NT2/D1 (cell line): ENCODE results near the gene DNAJC22.
"Not testable (repeated sequence)": the region's sequence is repeated elsewhere in the genome, so short reads cannot be mapped to it uniquely, and the experiment has no call there.

Source experiments
- DNase-seq: peaks from one replicate; pipeline ENCODE4 v3.0.0-alpha.2; 2011; ENCODE audit warnings: low read depth, low spot score
- H3K27me3 ChIP-seq: 2 replicates; pipeline ENCODE4 v1.6.0; 2011; ENCODE audit warnings: mild to moderate bottlenecking; ENCODE audit not compliant: insufficient read length, insufficient read depth
- H3K36me3 ChIP-seq: 2 replicates; pipeline ENCODE4 v1.6.1; 2011; ENCODE audit warnings: mild to moderate bottlenecking, low read length, mixed read lengths; ENCODE audit not compliant: insufficient read depth, insufficient read length
- H3K4me1 ChIP-seq: 2 replicates; pipeline ENCODE4 v1.5.1; 2011; ENCODE audit not compliant: insufficient read depth, insufficient read length
- H3K4me3 ChIP-seq: 2 replicates; pipeline ENCODE4 v1.5.1; 2011; ENCODE audit warnings: low read depth; ENCODE audit not compliant: insufficient read length
- H3K9ac ChIP-seq: 2 replicates; pipeline ENCODE4 v1.6.0; 2011; ENCODE audit warnings: low read depth; ENCODE audit not compliant: insufficient read length
- H3K9me3 ChIP-seq: 2 replicates; pipeline ENCODE4 v1.5.1; 2011; ENCODE audit warnings: mild to moderate bottlenecking, low read length; ENCODE audit not compliant: insufficient read depth
- SUZ12 ChIP-seq: IDR thresholded peaks from 2 replicates; pipeline ENCODE4 v1.6.1; 2011; ENCODE audit not compliant: insufficient read length, insufficient read depth; ENCODE audit errors: extremely low read depth
- YY1 ChIP-seq: IDR thresholded peaks from 2 replicates; pipeline ENCODE4 v1.6.1; 2011; ENCODE audit not compliant: insufficient read length, insufficient read depth
- ZNF274 ChIP-seq: IDR thresholded peaks from 2 replicates; pipeline ENCODE4 v1.6.1; 2011; ENCODE audit warnings: mild to moderate bottlenecking, low read depth, low read length

The DNAJC22 gene

GRCh38 chr12:49332891-49333371, 13.8 kb upstream of the DNAJC22 start:
- H3K27me3 ChIP-seq: peaks cover 22% of the 10 kb centered on the region
- no peaks in the 10 kb centered on the region for H3K9me3 ChIP-seq
- H3K9ac ChIP-seq: no peak overlapping the region
- TF ChIP-seq SUZ12 (no peak), YY1 (no peak), ZNF274 (no peak)
- H3K36me3 ChIP-seq: peaks cover 34% of the 10 kb centered on the region
- no peak overlapping the region for H3K4me3 ChIP-seq
- H3K4me1 ChIP-seq: peaks cover 28% of the 10 kb centered on the region
- DNase-seq: no peak

DNA sequence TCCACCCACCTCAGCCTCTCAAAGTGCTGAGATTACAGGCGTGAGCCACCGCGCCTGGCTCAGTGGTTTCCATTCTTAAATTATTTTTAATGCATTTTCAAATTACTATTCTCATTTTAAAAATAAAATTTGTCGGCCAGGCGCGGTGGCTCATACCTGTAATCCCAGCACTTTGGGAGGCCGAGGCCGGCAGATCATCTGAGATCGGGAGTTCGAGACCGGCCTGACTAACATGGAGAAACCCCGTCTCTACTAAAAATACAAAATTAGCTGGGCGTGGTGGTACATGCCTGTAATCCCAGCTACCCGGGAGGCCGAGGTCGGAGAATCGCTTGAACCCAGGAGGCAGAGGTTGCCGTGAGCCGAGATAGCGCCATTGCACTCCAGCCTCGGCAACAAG, 12.9 kb upstream of the DNAJC22 start:
- not testable (repeated sequence) for H3K4me3 ChIP-seq, H3K9ac ChIP-seq, DNase-seq, H3K9me3 ChIP-seq
- Histone ChIP-seq H3K4me1 (peaks cover 32% of the 10 kb centered on the region), H3K36me3 (peaks cover 31% of the 10 kb centered on the region), H3K27me3 (peaks cover 30% of the 10 kb centered on the region)

DNA sequence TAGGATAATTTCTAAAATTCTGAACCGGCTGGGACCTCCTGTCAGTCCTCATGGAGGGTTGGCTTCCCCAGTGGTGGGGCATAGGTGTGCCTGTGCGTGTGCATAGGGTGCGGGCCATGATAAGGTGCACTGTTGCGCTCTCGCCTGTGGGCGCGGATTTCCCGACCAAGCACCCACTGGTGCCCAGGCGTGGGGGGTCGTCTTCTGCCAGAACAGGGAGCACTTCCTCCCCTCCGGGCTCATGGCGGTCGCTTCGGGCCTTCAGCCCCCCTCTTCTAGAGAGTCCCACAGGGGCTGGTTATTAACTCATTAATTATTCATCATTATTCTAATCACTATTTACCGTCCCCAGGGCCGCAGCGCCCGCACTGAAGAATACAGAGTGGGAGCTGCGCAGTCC, 12.5 kb upstream of the DNAJC22 start:
- DNase-seq: no peak
- TF ChIP-seq SUZ12 (no peak), ZNF274 (no peak), YY1 (no peak)
- Histone ChIP-seq H3K36me3 (peaks cover 27% of the 10 kb centered on the region), H3K9me3 (no peaks in the 10 kb centered on the region), H3K4me1 (peaks cover 37% of the 10 kb centered on the region), H3K9ac (no peak overlapping the region), H3K27me3 (peaks cover 31% of the 10 kb centered on the region), H3K4me3 (no peak overlapping the region)

- no peak for DNase-seq
- Histone ChIP-seq H3K9ac (no peak overlapping the region), H3K4me3 (no peak overlapping the region), H3K4me1 (peaks cover 41% of the 10 kb centered on the region), H3K9me3 (no peaks in the 10 kb centered on the region), H3K27me3 (peaks cover 35% of the 10 kb centered on the region), H3K36me3 (peaks cover 22% of the 10 kb centered on the region)
- TF ChIP-seq SUZ12: no peak
- no peak for TF ChIP-seq ZNF274
- TF ChIP-seq YY1: no peak
Observed at GRCh38 chr12:49334681-49335080, 12.0 kb upstream of the DNAJC22 start.

DNA sequence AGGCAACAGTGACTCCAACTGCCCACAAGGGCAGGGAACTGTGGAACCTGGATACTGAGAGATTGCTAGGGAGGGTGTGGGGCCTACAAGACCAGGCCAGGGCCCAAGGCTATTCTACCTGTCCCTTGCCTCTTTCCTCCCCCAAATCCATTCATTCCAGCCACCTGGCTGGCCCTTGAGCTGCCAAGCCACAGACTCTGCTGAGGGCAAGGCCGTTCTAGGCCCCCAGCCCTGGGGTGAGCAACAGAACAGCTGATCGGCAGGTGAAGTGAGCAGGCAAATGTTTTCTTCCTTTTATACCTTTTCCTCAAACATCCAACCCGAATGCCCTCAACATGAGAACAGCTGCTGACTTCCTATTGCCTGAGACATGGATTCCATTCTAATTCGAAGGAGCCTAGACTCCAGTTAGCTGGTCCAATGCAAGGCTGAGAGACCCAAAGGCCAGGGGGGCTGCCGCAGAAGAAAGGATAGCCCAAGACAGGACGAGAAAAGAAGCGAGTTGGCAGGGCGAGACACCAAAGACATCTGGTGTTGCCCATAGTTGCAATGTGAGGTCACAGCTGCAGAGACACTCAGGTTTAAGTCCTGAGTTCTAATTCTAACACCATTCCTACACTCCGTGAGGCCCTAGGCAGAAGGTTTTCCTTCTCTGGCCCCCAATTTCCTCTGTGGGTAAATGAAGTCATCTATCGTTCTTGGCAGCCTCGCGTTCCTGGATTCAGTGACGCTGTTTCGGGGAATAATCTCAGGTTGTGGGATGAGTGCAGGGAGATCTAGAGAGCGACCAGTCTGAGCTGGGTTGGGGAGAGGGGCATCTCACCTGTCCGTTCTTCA, 11.4 kb upstream of the DNAJC22 start:
- no peak overlapping the region for H3K4me3 ChIP-seq
- H3K4me1 ChIP-seq: peaks cover 41% of the 10 kb centered on the region
- peaks cover 16% of the 10 kb centered on the region for H3K36me3 ChIP-seq
- no peak overlapping the region for H3K9ac ChIP-seq
- H3K9me3 ChIP-seq: no peaks in the 10 kb centered on the region
- no peak for TF ChIP-seq YY1
- TF ChIP-seq ZNF274: no peak
- TF ChIP-seq SUZ12: no peak
- H3K27me3 ChIP-seq: peaks cover 41% of the 10 kb centered on the region
- no peak for DNase-seq

- Histone ChIP-seq H3K36me3 (peaks cover 8% of the 10 kb centered on the region), H3K9ac (peak overlapping the region; percentile 79), H3K4me3 (peak overlapping the region; percentile 60), H3K27me3 (peaks cover 49% of the 10 kb centered on the region), H3K4me1 (peaks cover 37% of the 10 kb centered on the region), H3K9me3 (no peaks in the 10 kb centered on the region)
- DNase-seq: no peak
- no peak for TF ChIP-seq YY1
Observed at GRCh38 chr12:49335955-49336644, 10.6 kb upstream of the DNAJC22 start.

DNA sequence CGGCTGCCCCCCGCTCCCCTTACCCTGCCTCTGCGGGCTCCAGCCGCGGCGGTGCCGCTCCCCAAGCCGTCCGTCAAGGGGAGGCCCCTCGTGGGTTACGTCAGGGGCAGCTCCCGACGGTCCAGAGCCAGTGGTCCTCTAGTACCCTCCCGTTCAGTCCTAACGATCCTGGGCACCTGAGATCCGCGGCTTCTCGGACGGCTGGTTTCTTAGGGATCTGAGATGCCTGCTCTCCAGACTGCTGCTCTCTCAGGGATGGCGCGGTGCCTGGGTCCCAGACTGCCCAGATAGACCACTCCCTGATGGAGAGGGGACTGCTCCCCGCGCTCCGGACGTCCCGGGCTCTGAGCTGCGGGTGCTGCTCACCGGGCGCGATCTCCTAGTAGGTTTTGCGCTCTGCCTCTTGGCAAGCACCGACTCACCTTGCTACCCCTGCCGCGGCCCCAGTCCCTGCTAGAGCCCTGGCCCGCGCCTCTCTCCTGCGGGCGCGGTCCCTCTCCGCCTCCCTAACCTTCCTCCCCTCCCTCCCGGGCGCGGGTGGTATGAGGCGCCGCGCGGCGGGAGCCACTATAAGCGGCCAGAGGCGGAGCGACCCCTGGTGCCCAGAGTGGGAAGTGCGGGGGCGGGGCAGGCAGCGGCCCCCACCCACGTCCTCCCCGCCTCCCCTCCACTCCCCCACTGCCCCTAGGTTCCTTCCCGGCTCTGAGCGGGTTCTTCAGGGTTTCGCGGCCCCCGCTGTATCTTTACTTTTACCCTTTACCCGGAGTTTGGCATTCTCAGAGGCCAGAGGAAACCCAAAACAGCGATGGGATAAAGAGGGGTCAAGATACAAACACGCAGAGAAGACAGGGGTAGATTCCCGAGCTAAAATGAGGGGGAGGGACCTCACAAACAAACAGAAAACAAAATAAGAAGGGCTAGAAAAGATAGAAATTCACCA, 9.8 kb upstream of the DNAJC22 start, which contains the start of gene C1QL4:
Gene C1QL4 (minus strand): TSS at position 544 of the 940 bp plus-strand sequence. CDS start 711 bp downstream, outside the sequence.
- Histone ChIP-seq H3K9ac (peak within 1 kb of the TSS; percentile 79), H3K36me3 (peaks cover 5% of the 10 kb centered on the region), H3K4me1 (peaks cover 34% of the 10 kb centered on the region), H3K4me3 (peak within 1 kb of the TSS; percentile 60), H3K27me3 (peaks cover 57% of the 10 kb centered on the region), H3K9me3 (no peaks in the 10 kb centered on the region; the same call in 1 of the 2 replicates)
- no peak for DNase-seq
- TF ChIP-seq SUZ12 (no peak), ZNF274 (no peak), YY1 (no peak)
